GM23338 (cell line): ENCODE measurements around the gene CNNM4.

Experiments used
- CTCF ChIP-seq, 2 experiments: fragments of 200-600 bp in 1 of 2; sonication (generic) in 1 of 2; conservative IDR thresholded peaks; 2 replicates each; pipeline versions ENCODE4 v1.5.1 to v1.6.1; 2016 to 2017; ENCODE audit warnings: antibody characterized with exemption in 2 of 2, low read depth in 2 of 2, mild to moderate bottlenecking in 2 of 2, moderate library complexity in 1 of 2
- EZH2 ChIP-seq: fragments of 200-600 bp; sonication (generic); IDR thresholded peaks from one replicate; pipeline ENCODE4 v1.8.0; 2017; ENCODE audit warnings: antibody characterized with exemption, mild to moderate bottlenecking, low read depth; ENCODE audit not compliant: unreplicated experiment
- EZH2phosphoT487 ChIP-seq: fragments of 200-600 bp; sonication (generic); IDR thresholded peaks from one replicate; pipeline ENCODE4 v1.8.1; 2018; ENCODE audit warnings: antibody characterized with exemption; ENCODE audit not compliant: unreplicated experiment
- JUNB ChIP-seq: IDR thresholded peaks from one replicate; pipeline ENCODE4 v1.6.1; 2016; ENCODE audit warnings: antibody characterized with exemption; ENCODE audit not compliant: unreplicated experiment
- NANOG ChIP-seq: IDR thresholded peaks from 2 replicates; pipeline ENCODE4 v1.6.1; 2016; ENCODE audit warnings: antibody characterized with exemption, borderline replicate concordance
- POLR2AphosphoS5 ChIP-seq: IDR thresholded peaks from 2 replicates; pipeline ENCODE4 v1.6.1; 2016; ENCODE audit warnings: antibody characterized with exemption, low read depth
- ZNF462 ChIP-seq: fragments of 250-450 bp; sonication (Bioruptor Pico); IDR thresholded peaks from 2 replicates; pipeline ENCODE4 v1.5.0; 2020; ENCODE audit warnings: mild to moderate bottlenecking, moderate library complexity

- TF ChIP-seq CTCF (conservative IDR thresholded peaks at IDR 0.05; ENCODE audit: low read depth in 2 of 2): no peak
- TF ChIP-seq NANOG: no peak
- TF ChIP-seq ZNF462: no peak
- TF ChIP-seq POLR2AphosphoS5: no peak
- no peak for TF ChIP-seq EZH2
- TF ChIP-seq EZH2phosphoT487: no peak
- no peak for TF ChIP-seq JUNB
Measured at GRCh38 chr2:96843538-96844268, 83.0 kb downstream of the CNNM4 start, which contains the start of gene ANKRD23.
